H1 (cell line): ENCODE results near the gene SNAP47. TPM values are rescaled to one million over a fixed set of nuclear protein-coding genes. Genes with fewer than 3 reads are reported as not detected.

Source experiments
- CTCF ChIA-PET: fragments of 300-600 bp; sonication (Branson Sonifier 250); formaldehyde crosslinking; loops from one replicate; lab custom pipeline; 2021; ENCODE audit not compliant: partially characterized antibody; lab: Charles Lee
- POLR2A ChIA-PET: fragments of 300-600 bp; sonication (Branson Sonifier 250); formaldehyde crosslinking; loops from one replicate; lab custom pipeline; 2021; ENCODE audit warnings: inconsistent platforms; ENCODE audit not compliant: partially characterized antibody; lab: Charles Lee
- DNase-seq, 2 experiments: peaks; one replicate each; pipeline versions ENCODE4 v3.0.0 to v3.0.0-alpha.2; 2010 to 2022; ENCODE audit warnings: low spot score in 2 of 2, low read depth in 1 of 2, mixed read lengths in 1 of 2
- FAIRE-seq: peaks from 2 replicates; lab custom pipeline; 2011; peaks lifted over from hg19 to GRCh38; lab: Jason Lieb, UNC
- H2AFZ ChIP-seq: 2 replicates; pipeline ENCODE4 v1.8.1; 2012; ENCODE audit warnings: low read length, inconsistent platforms
- H2AK5ac ChIP-seq: 2 replicates; pipeline ENCODE4 v1.6.1; 2013; ENCODE audit warnings: low read depth, low read length
- H2BK120ac ChIP-seq: replicated peaks from 2 replicates; pipeline ENCODE3; 2013; ENCODE audit warnings: low read depth, low read length, inconsistent platforms
- H2BK12ac ChIP-seq: 2 replicates; pipeline ENCODE4 v1.6.1; 2013; ENCODE audit warnings: low read depth, low read length
- H2BK15ac ChIP-seq: 2 replicates; pipeline ENCODE4 v1.6.1; 2013; ENCODE audit warnings: low read length
- H2BK20ac ChIP-seq: 2 replicates; pipeline ENCODE4 v1.6.1; 2013; ENCODE audit warnings: low read length
- H2BK5ac ChIP-seq: 2 replicates; pipeline ENCODE4 v1.6.1; 2013; ENCODE audit warnings: low read depth, low read length
- H3K14ac ChIP-seq: 2 replicates; pipeline ENCODE4 v1.6.1; 2013; ENCODE audit warnings: inconsistent platforms; ENCODE audit not compliant: insufficient read length
- H3K18ac ChIP-seq: 2 replicates; pipeline ENCODE4 v1.6.1; 2013; ENCODE audit warnings: low read length; ENCODE audit errors: extremely low read depth
- H3K23ac ChIP-seq: 2 replicates; pipeline ENCODE4 v1.6.1; 2013; ENCODE audit warnings: inconsistent platforms; ENCODE audit not compliant: insufficient read length
- H3K23me2 ChIP-seq: 2 replicates; pipeline ENCODE4 v1.6.1; 2013; ENCODE audit warnings: low read depth, low read length
- H3K27ac ChIP-seq: 2 replicates; pipeline ENCODE4 v1.6.1; 2011; ENCODE audit warnings: low read depth, low read length, inconsistent platforms
- H3K27me3 ChIP-seq, 4 experiments: replicated peaks in 1 of 4; 1 replicate in 1 of 4; 2 replicates in 3 of 4; pipeline versions ENCODE4 v1.6.1 to v1.8.1; 2011 to 2013; ENCODE audit warnings: low read length in 3 of 4, mild to moderate bottlenecking in 3 of 4, inconsistent platforms in 2 of 4, mixed read lengths in 2 of 4, moderate library complexity in 1 of 4; ENCODE audit not compliant: control insufficient read depth in 3 of 4, insufficient read depth in 3 of 4; ENCODE audit errors: extremely low read depth in 1 of 4
- H3K36me3 ChIP-seq, 4 experiments: 2 replicates each; pipeline versions ENCODE4 v1.6.1 to v1.8.1; 2011 to 2013; ENCODE audit warnings: mild to moderate bottlenecking in 4 of 4, low read length in 3 of 4, moderate library complexity in 2 of 4, control low read depth in 1 of 4, inconsistent platforms in 1 of 4; ENCODE audit not compliant: insufficient read depth in 4 of 4, control insufficient read depth in 2 of 4
- H3K4ac ChIP-seq: replicated peaks from 2 replicates; pipeline ENCODE3; 2013; ENCODE audit warnings: low read length, low read depth, mixed read lengths, inconsistent platforms; ENCODE audit not compliant: insufficient read length
- H3K4me1 ChIP-seq, 4 experiments: replicated peaks in 1 of 4; 1 replicate in 1 of 4; 2 replicates in 3 of 4; pipeline versions ENCODE4 v1.6.1 to v1.8.1; 2011 to 2013; ENCODE audit warnings: low read length in 3 of 4, inconsistent platforms in 2 of 4, mixed read lengths in 1 of 4; ENCODE audit not compliant: insufficient read depth in 4 of 4, control insufficient read depth in 3 of 4
- H3K4me2 ChIP-seq, 2 experiments: 2 replicates each; pipeline versions ENCODE4 v1.6.1 to v1.8.1; 2011 to 2013; ENCODE audit warnings: low read depth in 2 of 2, low read length in 2 of 2, control low read depth in 1 of 2, inconsistent platforms in 1 of 2, mild to moderate bottlenecking in 1 of 2; ENCODE audit not compliant: insufficient read depth in 1 of 2
- H3K4me3 ChIP-seq, 4 experiments: fragments of 200-600, 300-600 bp in 1 of 4; sonication (generic), shearing (Covaris generic), sonication (Bioruptor Twin) in 1 of 4; 2 replicates each; pipeline versions ENCODE4 v1.5.1 to v1.8.1; 2011 to 2016; ENCODE audit warnings: low read length in 4 of 4, low read depth in 3 of 4, control low read depth in 2 of 4, inconsistent platforms in 2 of 4, mild to moderate bottlenecking in 2 of 4, mixed read lengths in 1 of 4, moderate library complexity in 1 of 4; ENCODE audit not compliant: insufficient read depth in 2 of 4; ENCODE audit errors: extremely low read depth in 1 of 4
- H3K56ac ChIP-seq: replicated peaks from 2 replicates; pipeline ENCODE3; 2013; ENCODE audit warnings: low read depth, mild to moderate bottlenecking, mixed read lengths, low read length, inconsistent platforms; ENCODE audit not compliant: insufficient read length
- H3K79me1 ChIP-seq: 2 replicates; pipeline ENCODE4 v1.6.1; 2013; ENCODE audit warnings: low read depth, low read length, control low read depth
- H3K79me2 ChIP-seq, 2 experiments: 2 replicates each; pipeline versions ENCODE4 v1.6.1 to v1.8.1; 2012 to 2013; ENCODE audit warnings: low read length in 2 of 2, mild to moderate bottlenecking in 2 of 2, inconsistent platforms in 1 of 2; ENCODE audit not compliant: insufficient read depth in 2 of 2, control insufficient read depth in 1 of 2
- H3K9ac ChIP-seq, 4 experiments: replicated peaks in 1 of 4; 1 replicate in 1 of 4; 2 replicates in 3 of 4; pipeline versions ENCODE4 v1.6.1 to v1.8.1; 2011 to 2013; ENCODE audit warnings: low read depth in 3 of 4, low read length in 3 of 4, control low read depth in 2 of 4, mild to moderate bottlenecking in 2 of 4, moderate library complexity in 2 of 4, inconsistent platforms in 1 of 4; ENCODE audit errors: extremely low read depth in 1 of 4
- H3K9me3 ChIP-seq, 2 experiments: 2 replicates each; pipeline versions ENCODE4 v1.6.1 to v1.8.1; 2012 to 2013; ENCODE audit warnings: mild to moderate bottlenecking in 2 of 2, moderate library complexity in 2 of 2, control low read depth in 1 of 2, inconsistent platforms in 1 of 2, low read depth in 1 of 2, low read length in 1 of 2, mixed read lengths in 1 of 2; ENCODE audit not compliant: insufficient read depth in 2 of 2
- H4K20me1 ChIP-seq, 2 experiments: replicated peaks in 1 of 2; 2 replicates each; pipeline versions ENCODE3 to v1.8.1; 2011 to 2013; ENCODE audit warnings: inconsistent platforms in 2 of 2, low read length in 2 of 2, mild to moderate bottlenecking in 1 of 2; ENCODE audit not compliant: insufficient read depth in 2 of 2, control insufficient read depth in 1 of 2
- H4K5ac ChIP-seq: 2 replicates; pipeline ENCODE4 v1.6.1; 2013; ENCODE audit warnings: low read length, low read depth, mixed read lengths, inconsistent platforms; ENCODE audit not compliant: insufficient read length
- H4K8ac ChIP-seq: 2 replicates; pipeline ENCODE4 v1.8.0; 2013; ENCODE audit warnings: mild to moderate bottlenecking, moderate library complexity, low read length, inconsistent platforms; ENCODE audit not compliant: insufficient read depth; ENCODE audit errors: extremely low read depth
- H4K91ac ChIP-seq: replicated peaks from 2 replicates; pipeline ENCODE3; 2013; ENCODE audit warnings: low read length, mixed read lengths, inconsistent platforms; ENCODE audit not compliant: insufficient read length
- GTF2F1 ChIP-seq: IDR thresholded peaks from 2 replicates; pipeline ENCODE4 v1.6.1; 2012; ENCODE audit warnings: low read depth, low read length, improper control_type of control experiment, borderline replicate concordance
- HDAC2 ChIP-seq, 2 experiments: fragments of 300-600 bp in 1 of 2; sonication (generic) in 1 of 2; IDR thresholded peaks; 2 replicates each; pipeline ENCODE4 v1.6.1; 2011 to 2012; ENCODE audit warnings: low read depth in 2 of 2, low read length in 2 of 2, mild to moderate bottlenecking in 2 of 2, moderate library complexity in 2 of 2, borderline replicate concordance in 1 of 2, inconsistent platforms in 1 of 2
- RNF2 ChIP-seq: fragments of 200-900, 300-1000 bp; sonication (generic); IDR thresholded peaks from 2 replicates; pipeline ENCODE4 v1.7.1; 2016; ENCODE audit warnings: borderline replicate concordance, low read depth, mild to moderate bottlenecking, antibody characterized with exemption, low read length; ENCODE audit not compliant: poor library complexity, severe bottlenecking; ENCODE audit errors: missing control alignments
- WGBS, 2 experiments: shearing (Covaris generic) in 1 of 2; methylation state at CpG; one replicate each; pipeline versions ENCODE4 v1.1.6 to v1.1.7; 2013 to 2015; ENCODE audit warnings: low lambda C conversion rate in 2 of 2, mixed read lengths in 2 of 2, inconsistent platforms in 1 of 2, low coverage in 1 of 2, missing lambda C conversion rate in 1 of 2; ENCODE audit not compliant: insufficient replicate concordance in 2 of 2, insufficient coverage in 1 of 2, insufficient read length in 1 of 2; ENCODE audit errors: extremely low coverage in 1 of 2, missing lambda C conversion rate in 1 of 2; 5-methylcytosine and 5-hydroxymethylcytosine counted together
- polyA plus RNA-seq, 7 experiments: library from polyadenylated mRNA; depleted of rRNA in 3 of 7; stranded (reverse) in 5 of 7; unstranded in 2 of 7; fragments of >200 nt in 5 of 7; fragments of 200-250 nt in 2 of 7; gene quantifications; 1 replicate in 5 of 7; 2 replicates in 1 of 7; 4 replicates in 1 of 7; pipeline versions ENCODE4 v1.2.1 to v1.2.3, GENCODE V29; 2011 to 2013; ENCODE audit warnings: missing spikeins in 2 of 7, mixed read lengths in 2 of 7
- total RNA-seq: library from RNA; stranded (reverse); fragmentation: NEBNext Ultra II Directional; extraction: Animal tissue kit (Norgen Biotek cat#: 25700); gene quantifications from 2 replicates; pipeline ENCODE4 v1.2.1, GENCODE V29; 2021
- TF ChIP-seq, protein P1 (sequence below): IDR thresholded peaks from 2 replicates; pipeline ENCODE4 v1.6.1; 2012; ENCODE audit warnings: inconsistent platforms
- TF ChIP-seq, protein P2 (sequence below), 3 experiments: IDR thresholded peaks; 1 replicate in 2 of 3; 2 replicates in 1 of 3; pipeline versions ENCODE4 v1.5.1 to v1.6.1; 2011; ENCODE audit warnings: low read length in 3 of 3, mild to moderate bottlenecking in 3 of 3, inconsistent platforms in 2 of 3, low read depth in 1 of 3, moderate library complexity in 1 of 3; ENCODE audit not compliant: insufficient read depth in 1 of 3; ENCODE audit errors: control extremely low read depth in 1 of 3

SNAP47 gene
- total and polyA plus RNA-seq, 2 of the 8 experiments (the other 6 are each of a cell fraction or from before 2014, with no cell fraction given): 37.6 to 42.2 TPM

DNA sequence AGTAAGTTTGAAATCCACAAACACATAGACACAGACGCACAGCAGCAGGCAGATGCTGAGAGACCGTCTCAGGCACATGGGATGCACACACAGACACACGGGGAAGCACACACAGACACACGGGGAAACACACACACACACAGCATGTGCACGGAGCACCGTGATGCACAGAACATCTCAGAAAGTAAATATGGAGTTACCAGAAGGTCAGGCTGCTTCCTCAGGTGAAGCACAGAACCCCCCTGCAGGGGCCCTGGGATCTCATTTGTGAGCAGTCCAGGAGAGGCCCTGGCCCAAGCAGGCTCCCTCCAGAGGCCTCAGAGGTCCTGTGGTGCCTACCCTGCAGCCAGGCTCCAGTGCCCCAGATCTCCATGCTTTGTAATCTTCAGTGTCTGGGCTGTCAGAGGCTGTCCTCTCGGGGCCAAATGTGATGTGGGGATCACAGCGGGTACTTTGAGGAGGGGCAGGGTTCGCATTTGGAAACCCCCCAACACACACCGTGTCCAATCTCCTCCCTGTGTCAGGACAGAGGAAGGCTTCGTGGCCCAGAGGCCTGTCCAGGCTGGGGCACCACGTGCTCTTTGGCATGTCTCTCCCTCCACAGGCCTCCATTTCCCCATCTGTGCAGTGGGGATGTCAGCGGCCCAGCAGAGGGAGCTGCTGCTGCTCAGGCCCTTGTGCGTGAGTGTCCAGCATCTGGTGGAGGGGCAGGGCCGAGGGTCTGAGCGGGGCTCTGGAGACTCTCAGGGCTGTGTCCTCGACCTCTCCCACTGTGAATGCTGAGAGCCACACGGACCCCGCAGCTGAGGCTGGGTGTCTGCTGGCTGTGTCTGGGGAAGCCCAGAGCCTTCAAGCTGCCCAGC is 57.2 kb downstream of the SNAP47 start:
- DNase-seq: peak in 1 of 2 experiments; percentile 50
- H2BK20ac ChIP-seq: peak overlapping the region; percentile 73
- no peaks in the 10 kb centered on the region for H3K36me3 ChIP-seq
- no peak overlapping the region for H3K18ac ChIP-seq
- H2BK120ac ChIP-seq: no peak overlapping the region
- no peak for FAIRE-seq
- no peak overlapping the region for H3K4me3 ChIP-seq
- POLR2A ChIA-PET: interaction anchor here (1.6 kb wide), 1 partner anchor 93 kb away, joined by 5 read pairs; no protein-coding TSS in a partner anchor
- H2AFZ ChIP-seq: no peak overlapping the region
- no peak overlapping the region for H3K27ac ChIP-seq
- H4K5ac ChIP-seq: no peak overlapping the region
- H3K56ac ChIP-seq: no peak overlapping the region
- peak overlapping the region; percentile 89 for H4K91ac ChIP-seq
- no peaks in the 10 kb centered on the region for H3K9me3 ChIP-seq
- no peak overlapping the region for H3K9ac ChIP-seq
- H3K4me1 ChIP-seq: peaks cover 0 to 30% (median 23%) of the 10 kb centered on the region in 4 experiments; a peak in 6 of 7 replicates
- H3K23ac ChIP-seq: no peak overlapping the region
- H3K23me2 ChIP-seq: peaks cover 9% of the 10 kb centered on the region
- H3K14ac ChIP-seq: no peak overlapping the region
- H3K79me1 ChIP-seq: no peaks in the 10 kb centered on the region
- H3K4ac ChIP-seq: peak overlapping the region; percentile 54
- H3K27me3 ChIP-seq: peaks cover 0 to 17% (median 11%) of the 10 kb centered on the region in 4 experiments; a peak in 5 of 7 replicates
- H2AK5ac ChIP-seq: no peak overlapping the region
- no peak overlapping the region for H3K4me2 ChIP-seq
- peak overlapping the region; percentile 71; the same call in 1 of the 2 replicates for H4K8ac ChIP-seq
- no peaks in the 10 kb centered on the region for H3K79me2 ChIP-seq
- peaks cover 0 to 4% of the 10 kb centered on the region in 2 experiments for H4K20me1 ChIP-seq
- WGBS, 2 experiments: 87% methylated on average over 18 of the region's 19 CpGs; no CpG with 5 or more reads in 1 of the 2 experiments
- CTCF ChIA-PET: interaction anchor here (0.6 to 3.0 kb wide), 6 partner anchors 11 to 161 kb away, joined by 3 to 12 read pairs (median 4); no protein-coding TSS in a partner anchor
- H2BK12ac ChIP-seq: no peak overlapping the region; the same call in 1 of the 2 replicates
- H2BK5ac ChIP-seq: no peak overlapping the region
- 0 out of 2 replicates have a peak overlapping the region, but pooled peaks have one; percentile 88 for H2BK15ac ChIP-seq
- no peak for TF ChIP-seq GTF2F1
- TF ChIP-seq, protein P1, sequence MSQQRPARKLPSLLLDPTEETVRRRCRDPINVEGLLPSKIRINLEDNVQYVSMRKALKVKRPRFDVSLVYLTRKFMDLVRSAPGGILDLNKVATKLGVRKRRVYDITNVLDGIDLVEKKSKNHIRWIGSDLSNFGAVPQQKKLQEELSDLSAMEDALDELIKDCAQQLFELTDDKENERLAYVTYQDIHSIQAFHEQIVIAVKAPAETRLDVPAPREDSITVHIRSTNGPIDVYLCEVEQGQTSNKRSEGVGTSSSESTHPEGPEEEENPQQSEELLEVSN: peak; percentile 83
- no peak for TF ChIP-seq RNF2
- TF ChIP-seq HDAC2 (IDR thresholded peaks at IDR 0.05; ENCODE audit: borderline replicate concordance in 1 of 2, low read depth in 2 of 2, low read length in 2 of 2): 0 out of 4 replicates have a peak, but pooled peaks of 1 of the 2 experiments have one; percentile 72
- TF ChIP-seq, protein P2, sequence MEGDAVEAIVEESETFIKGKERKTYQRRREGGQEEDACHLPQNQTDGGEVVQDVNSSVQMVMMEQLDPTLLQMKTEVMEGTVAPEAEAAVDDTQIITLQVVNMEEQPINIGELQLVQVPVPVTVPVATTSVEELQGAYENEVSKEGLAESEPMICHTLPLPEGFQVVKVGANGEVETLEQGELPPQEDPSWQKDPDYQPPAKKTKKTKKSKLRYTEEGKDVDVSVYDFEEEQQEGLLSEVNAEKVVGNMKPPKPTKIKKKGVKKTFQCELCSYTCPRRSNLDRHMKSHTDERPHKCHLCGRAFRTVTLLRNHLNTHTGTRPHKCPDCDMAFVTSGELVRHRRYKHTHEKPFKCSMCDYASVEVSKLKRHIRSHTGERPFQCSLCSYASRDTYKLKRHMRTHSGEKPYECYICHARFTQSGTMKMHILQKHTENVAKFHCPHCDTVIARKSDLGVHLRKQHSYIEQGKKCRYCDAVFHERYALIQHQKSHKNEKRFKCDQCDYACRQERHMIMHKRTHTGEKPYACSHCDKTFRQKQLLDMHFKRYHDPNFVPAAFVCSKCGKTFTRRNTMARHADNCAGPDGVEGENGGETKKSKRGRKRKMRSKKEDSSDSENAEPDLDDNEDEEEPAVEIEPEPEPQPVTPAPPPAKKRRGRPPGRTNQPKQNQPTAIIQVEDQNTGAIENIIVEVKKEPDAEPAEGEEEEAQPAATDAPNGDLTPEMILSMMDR (IDR thresholded peaks at IDR 0.05; ENCODE audit: control extremely low read depth in 1 of 3, insufficient read depth in 1 of 3, low read depth in 1 of 3, low read length in 3 of 3): peak in 2 of 3 experiments; percentile 48 to 52; a peak in 3 of 4 replicates
